Measurements from ENCODE around the gene ATG10. TPM values are rescaled to one million over a fixed set of nuclear protein-coding genes. Genes with fewer than 3 reads are reported as not detected.
"Not testable (repeated sequence)": the region's sequence is repeated elsewhere in the genome, so short reads cannot be mapped to it uniquely, and the experiment has no call there.

Gene ATG10
- polyA plus RNA-seq, 1 experiment = 1.7 TPM

- CTCF ChIA-PET = interaction anchor here (0.8 kb wide), 1 partner anchor 956 kb away, joined by 3 read pairs; the partner anchor contains the start of gene ZCCHC9
- POLR2A ChIA-PET = no interaction called here
- no peaks in the 10 kb centered on the region for H3K27me3 ChIP-seq (ENCODE audit: control insufficient read depth, insufficient read depth, low read length)
- TF ChIP-seq CTCF (IDR thresholded peaks at IDR 0.05; ENCODE audit: insufficient read depth, low read depth, low read length) = no peak
- no peak overlapping the region for H3K4me3 ChIP-seq (ENCODE audit: low read depth, low read length)
- no peaks in the 10 kb centered on the region for H3K36me3 ChIP-seq (ENCODE audit: control insufficient read depth, insufficient read depth, low read length)
- DNase-seq (ENCODE audit: low read depth) = no peak
Observed at GRCh38 chr5:82257729-82258128, 285.9 kb downstream of the ATG10 start.

- DNase-seq (ENCODE audit: low read depth) = no peak
- Histone ChIP-seq H3K4me3 (ENCODE audit: low read depth, low read length) (no peak overlapping the region), H3K36me3 (ENCODE audit: control insufficient read depth, insufficient read depth, low read length) (no peaks in the 10 kb centered on the region), H3K27me3 (ENCODE audit: control insufficient read depth, insufficient read depth, low read length) (no peaks in the 10 kb centered on the region)
- TF ChIP-seq CTCF (IDR thresholded peaks at IDR 0.05; ENCODE audit: insufficient read depth, low read depth, low read length) = peak; percentile 51
- ChIA-PET CTCF (interaction anchor here (0.6 to 1.7 kb wide), 9 partner anchors 9 to 957 kb away, joined by 3 to 8 read pairs (median 4); partner anchors contain the start of gene ZCCHC9), POLR2A (no interaction called here)
Observed at GRCh38 chr5:82259172-82259800, 287.5 kb downstream of the ATG10 start.

GRCh38 chr5:82265047-82265446 lies 293.2 kb downstream of the ATG10 start:
- TF ChIP-seq CTCF (IDR thresholded peaks at IDR 0.05; ENCODE audit: insufficient read depth, low read depth, low read length) = no peak
- Histone ChIP-seq H3K36me3 (ENCODE audit: control insufficient read depth, insufficient read depth, low read length) (no peaks in the 10 kb centered on the region), H3K27me3 (ENCODE audit: control insufficient read depth, insufficient read depth, low read length) (no peaks in the 10 kb centered on the region), H3K4me3 (ENCODE audit: low read depth, low read length) (no peak overlapping the region)
- DNase-seq (ENCODE audit: low read depth) = no peak
- POLR2A ChIA-PET = no interaction called here
- CTCF ChIA-PET = interaction anchor here (0.5 kb wide), 1 partner anchor 253 kb away, joined by 3 read pairs; no protein-coding TSS in a partner anchor

GRCh38 chr5:82267297-82267933 lies 295.6 kb downstream of the ATG10 start:
- CTCF ChIA-PET = interaction anchor here (1.8 to 2.2 kb wide), 2 partner anchors 8 to 9 kb away, joined by 5 to 8 read pairs; no protein-coding TSS in a partner anchor
- POLR2A ChIA-PET; H3K4me3 ChIP-seq (ENCODE audit: low read depth, low read length); H3K36me3 ChIP-seq (ENCODE audit: control insufficient read depth, insufficient read depth, low read length); H3K27me3 ChIP-seq (ENCODE audit: control insufficient read depth, insufficient read depth, low read length); DNase-seq (ENCODE audit: low read depth): not testable (repeated sequence)

- DNase-seq (ENCODE audit: low read depth); H3K4me3 ChIP-seq (ENCODE audit: low read depth, low read length); H3K27me3 ChIP-seq (ENCODE audit: control insufficient read depth, insufficient read depth, low read length); H3K36me3 ChIP-seq (ENCODE audit: control insufficient read depth, insufficient read depth, low read length); POLR2A ChIA-PET: not testable (repeated sequence)
- CTCF ChIA-PET = interaction anchor here (2.2 kb wide), 1 partner anchor 10 kb away, joined by 8 read pairs; no protein-coding TSS in a partner anchor
Observed at GRCh38 chr5:82269363-82269762, 297.5 kb downstream of the ATG10 start.

- H3K4me3 ChIP-seq (ENCODE audit: low read depth, low read length); H3K27me3 ChIP-seq (ENCODE audit: control insufficient read depth, insufficient read depth, low read length); DNase-seq (ENCODE audit: low read depth); POLR2A ChIA-PET: not testable (repeated sequence)
- CTCF ChIA-PET = interaction anchor here (1.1 to 1.3 kb wide), 2 partner anchors 14 to 46 kb away, joined by 3 to 4 read pairs; no protein-coding TSS in a partner anchor
- H3K36me3 ChIP-seq (ENCODE audit: control insufficient read depth, insufficient read depth, low read length) = peaks cover 11% of the 10 kb centered on the region
Observed at GRCh38 chr5:82272571-82273356, 300.9 kb downstream of the ATG10 start.

- DNase-seq (ENCODE audit: low read depth); POLR2A ChIA-PET; H3K27me3 ChIP-seq (ENCODE audit: control insufficient read depth, insufficient read depth, low read length); H3K4me3 ChIP-seq (ENCODE audit: low read depth, low read length): not testable (repeated sequence)
- H3K36me3 ChIP-seq (ENCODE audit: control insufficient read depth, insufficient read depth, low read length) = peaks cover 11% of the 10 kb centered on the region
- CTCF ChIA-PET = interaction anchor here (1.1 to 1.3 kb wide), 2 partner anchors 14 to 47 kb away, joined by 3 to 4 read pairs; no protein-coding TSS in a partner anchor
Observed at GRCh38 chr5:82273426-82273825, 301.6 kb downstream of the ATG10 start.

Data from BJ (cell line).